Central memory CD8-positive, alpha-beta T cell (primary cell): Measurements from ENCODE around the gene ZNF322.

Experiments
- ATAC-seq: fragments of 150-1000 bp; cut with Tn5 transposase; replicated peaks from 2 replicates; pipeline ENCODE4 v1.10.0; 2022; ENCODE audit warnings: mild to moderate bottlenecking, moderate FRiP score, moderate number of reproducible peaks; ENCODE audit not compliant: poor library complexity, severe bottlenecking; ENCODE audit errors: extremely low read depth
- DNase-seq, 2 donors: peaks; one replicate each; pipeline ENCODE4 v3.0.0; 2021; ENCODE audit warnings: low spot score in 2 of 2
- H3K27ac Mint-ChIP-seq: one replicate; pipeline ENCODE4 v1.8.0; 2022; ENCODE audit warnings: low read depth, mild to moderate bottlenecking, moderate library complexity, mixed read lengths
- H3K27me3 Mint-ChIP-seq: one replicate; pipeline ENCODE4 v1.8.0; 2022; ENCODE audit warnings: mixed read lengths
- H3K36me3 Mint-ChIP-seq: one replicate; pipeline ENCODE4 v1.8.0; 2022; ENCODE audit warnings: mild to moderate bottlenecking, moderate library complexity, mixed read lengths; ENCODE audit not compliant: insufficient read depth
- H3K4me1 Mint-ChIP-seq: one replicate; pipeline ENCODE4 v1.8.0; 2022; ENCODE audit warnings: mixed read lengths
- H3K4me3 Mint-ChIP-seq: one replicate; pipeline ENCODE4 v1.8.0; 2022; ENCODE audit warnings: mild to moderate bottlenecking, moderate library complexity, mixed read lengths
- H3K9me3 Mint-ChIP-seq: one replicate; pipeline ENCODE4 v1.8.0; 2022; ENCODE audit warnings: mixed read lengths

Gene ZNF322

GRCh38 chr6:26653007-26653406, 6.5 kb downstream of the ZNF322 start:
- Mint-ChIP-seq H3K4me3 (no peak overlapping the region), H3K36me3 (peaks cover 13% of the 10 kb centered on the region), H3K27me3 (no peaks in the 10 kb centered on the region), H3K27ac (no peak overlapping the region), H3K9me3 (peaks cover 5% of the 10 kb centered on the region), H3K4me1 (peaks cover 49% of the 10 kb centered on the region)
- no peak for DNase-seq
- ATAC-seq: no peak

DNA sequence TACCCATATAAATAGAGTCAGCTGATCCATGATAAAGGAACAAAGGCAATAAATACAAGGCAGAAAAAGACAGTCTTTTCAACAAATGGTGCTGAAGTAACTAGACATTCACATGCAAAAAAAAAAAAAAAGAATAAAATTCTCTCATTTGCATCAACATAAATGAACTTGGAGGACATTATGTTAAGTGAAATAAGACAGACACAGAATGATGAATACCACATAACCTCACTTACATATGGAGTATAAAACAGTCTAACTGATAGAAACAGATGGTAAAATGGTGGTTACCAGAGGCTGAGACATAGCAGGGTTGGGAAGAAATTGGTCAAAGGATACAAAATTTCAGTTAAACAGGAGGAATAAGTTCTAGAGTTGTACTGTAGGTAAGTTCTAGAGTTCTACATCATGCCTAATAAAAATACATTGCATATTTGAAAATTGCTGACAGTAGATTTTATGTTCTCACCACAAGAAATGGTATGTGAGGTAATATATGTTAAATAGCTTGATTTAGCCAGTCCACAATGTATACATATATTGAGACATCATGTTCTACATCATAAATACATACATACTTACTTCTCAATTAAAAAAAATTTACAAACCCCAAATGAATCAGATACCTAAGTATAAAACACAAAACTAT, 8.3 kb downstream of the ZNF322 start:
- peaks cover 5% of the 10 kb centered on the region for H3K9me3 Mint-ChIP-seq
- no peak overlapping the region for H3K27ac Mint-ChIP-seq
- DNase-seq (no peak), ATAC-seq (no peak)
- H3K27me3 Mint-ChIP-seq: no peaks in the 10 kb centered on the region
- no peak overlapping the region for H3K4me3 Mint-ChIP-seq
- H3K36me3 Mint-ChIP-seq: peaks cover 13% of the 10 kb centered on the region
- H3K4me1 Mint-ChIP-seq: peaks cover 43% of the 10 kb centered on the region

- Mint-ChIP-seq H3K4me1 (peaks cover 17% of the 10 kb centered on the region), H3K4me3 (no peak overlapping the region), H3K27ac (no peak overlapping the region), H3K36me3 (peaks cover 24% of the 10 kb centered on the region), H3K27me3 (no peaks in the 10 kb centered on the region), H3K9me3 (peaks cover 10% of the 10 kb centered on the region)
- ATAC-seq (no peak), DNase-seq (no peak)
Observed at GRCh38 chr6:26646074-26646473, 13.5 kb downstream of the ZNF322 start.

GRCh38 chr6:26640806-26641205, 18.7 kb downstream of the ZNF322 start:
- Mint-ChIP-seq H3K27ac (no peak overlapping the region), H3K36me3 (peaks cover 37% of the 10 kb centered on the region), H3K27me3 (no peaks in the 10 kb centered on the region), H3K4me1 (peaks cover 6% of the 10 kb centered on the region), H3K9me3 (peaks cover 24% of the 10 kb centered on the region), H3K4me3 (no peak overlapping the region)
- no peak for DNase-seq
- ATAC-seq: no peak

DNA sequence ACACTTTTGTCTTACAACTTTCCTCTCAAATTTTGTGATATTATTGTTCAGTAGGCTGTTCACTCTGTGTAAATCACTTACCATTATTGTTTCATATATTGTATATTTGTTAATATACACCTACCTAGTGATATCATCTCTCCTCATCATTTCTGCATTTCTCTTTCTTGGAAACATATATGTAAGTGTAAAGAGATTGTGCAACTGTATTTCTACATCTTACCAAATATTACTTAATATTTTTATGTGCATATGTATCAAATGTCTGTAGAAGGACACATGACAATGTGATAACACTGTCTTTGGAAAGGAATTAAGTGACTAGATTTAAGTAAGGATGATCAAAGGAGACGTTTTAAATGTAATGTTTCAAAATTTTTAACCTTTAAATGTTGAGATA, 30.2 kb downstream of the ZNF322 start:
- DNase-seq (no peak), ATAC-seq (no peak)
- H3K4me3 Mint-ChIP-seq: no peak overlapping the region
- no peaks in the 10 kb centered on the region for H3K36me3 Mint-ChIP-seq
- H3K27me3 Mint-ChIP-seq: peaks cover 16% of the 10 kb centered on the region
- H3K27ac Mint-ChIP-seq: no peak overlapping the region
- no peaks in the 10 kb centered on the region for H3K9me3 Mint-ChIP-seq
- no peaks in the 10 kb centered on the region for H3K4me1 Mint-ChIP-seq

DNA sequence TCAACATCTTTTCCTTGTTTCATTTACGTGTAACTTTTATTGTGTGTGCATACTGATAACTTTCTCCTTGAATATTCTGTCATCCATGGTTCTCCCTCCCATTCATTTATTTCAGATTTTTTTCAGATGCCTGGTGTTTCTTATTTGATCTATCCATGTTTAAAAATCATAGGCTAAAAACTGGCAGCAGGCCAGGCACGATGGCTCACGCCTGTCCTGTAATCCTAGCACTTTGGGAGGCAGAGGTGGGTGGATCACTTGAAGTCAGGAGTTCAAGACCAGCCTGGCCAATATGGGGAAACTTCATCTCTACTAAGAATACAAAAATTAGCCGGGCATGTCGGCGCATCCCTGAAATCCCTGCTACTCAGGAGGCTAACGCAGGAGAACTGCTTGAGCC, 31.7 kb downstream of the ZNF322 start:
- Mint-ChIP-seq H3K27ac (no peak overlapping the region), H3K9me3 (no peaks in the 10 kb centered on the region), H3K36me3 (no peaks in the 10 kb centered on the region), H3K4me1 (no peaks in the 10 kb centered on the region), H3K27me3 (peaks cover 16% of the 10 kb centered on the region), H3K4me3 (no peak overlapping the region)
- no peak for DNase-seq
- ATAC-seq: no peak

GRCh38 chr6:26624557-26624956, 35.0 kb downstream of the ZNF322 start:
- Mint-ChIP-seq H3K36me3 (no peaks in the 10 kb centered on the region), H3K4me3 (no peak overlapping the region), H3K4me1 (no peaks in the 10 kb centered on the region), H3K9me3 (no peaks in the 10 kb centered on the region), H3K27ac (no peak overlapping the region), H3K27me3 (peaks cover 24% of the 10 kb centered on the region)
- ATAC-seq: no peak
- DNase-seq: no peak

DNA sequence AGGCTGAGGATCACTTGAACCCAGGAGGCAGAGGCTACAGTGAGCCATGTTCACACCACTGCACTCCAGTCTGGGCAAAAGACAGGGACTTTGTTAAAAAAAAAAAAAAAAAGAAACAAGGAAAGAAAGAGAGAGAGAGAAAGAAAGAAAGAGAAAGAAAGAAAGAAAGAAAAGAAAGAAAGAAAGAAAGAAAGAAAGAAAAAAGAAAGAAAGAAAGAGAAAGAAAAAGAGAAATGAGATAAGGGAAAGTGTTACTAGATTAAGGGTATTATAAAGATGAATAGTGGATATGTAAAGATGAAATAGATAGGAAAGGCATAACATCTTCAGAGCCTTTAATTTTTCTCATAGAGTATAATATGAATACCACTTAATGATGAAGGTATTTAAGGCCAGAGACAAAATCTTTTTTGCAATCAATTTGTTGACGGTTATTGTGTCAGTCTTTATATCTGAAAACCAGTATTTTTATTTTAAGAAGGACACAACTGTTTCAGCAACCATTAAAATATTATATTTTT, 36.1 kb downstream of the ZNF322 start:
- no peaks in the 10 kb centered on the region for H3K9me3 Mint-ChIP-seq
- H3K4me1 Mint-ChIP-seq: no peaks in the 10 kb centered on the region
- no peak overlapping the region for H3K27ac Mint-ChIP-seq
- no peaks in the 10 kb centered on the region for H3K36me3 Mint-ChIP-seq
- no peak overlapping the region for H3K4me3 Mint-ChIP-seq
- DNase-seq (no peak), ATAC-seq (no peak)
- peaks cover 18% of the 10 kb centered on the region for H3K27me3 Mint-ChIP-seq

DNA sequence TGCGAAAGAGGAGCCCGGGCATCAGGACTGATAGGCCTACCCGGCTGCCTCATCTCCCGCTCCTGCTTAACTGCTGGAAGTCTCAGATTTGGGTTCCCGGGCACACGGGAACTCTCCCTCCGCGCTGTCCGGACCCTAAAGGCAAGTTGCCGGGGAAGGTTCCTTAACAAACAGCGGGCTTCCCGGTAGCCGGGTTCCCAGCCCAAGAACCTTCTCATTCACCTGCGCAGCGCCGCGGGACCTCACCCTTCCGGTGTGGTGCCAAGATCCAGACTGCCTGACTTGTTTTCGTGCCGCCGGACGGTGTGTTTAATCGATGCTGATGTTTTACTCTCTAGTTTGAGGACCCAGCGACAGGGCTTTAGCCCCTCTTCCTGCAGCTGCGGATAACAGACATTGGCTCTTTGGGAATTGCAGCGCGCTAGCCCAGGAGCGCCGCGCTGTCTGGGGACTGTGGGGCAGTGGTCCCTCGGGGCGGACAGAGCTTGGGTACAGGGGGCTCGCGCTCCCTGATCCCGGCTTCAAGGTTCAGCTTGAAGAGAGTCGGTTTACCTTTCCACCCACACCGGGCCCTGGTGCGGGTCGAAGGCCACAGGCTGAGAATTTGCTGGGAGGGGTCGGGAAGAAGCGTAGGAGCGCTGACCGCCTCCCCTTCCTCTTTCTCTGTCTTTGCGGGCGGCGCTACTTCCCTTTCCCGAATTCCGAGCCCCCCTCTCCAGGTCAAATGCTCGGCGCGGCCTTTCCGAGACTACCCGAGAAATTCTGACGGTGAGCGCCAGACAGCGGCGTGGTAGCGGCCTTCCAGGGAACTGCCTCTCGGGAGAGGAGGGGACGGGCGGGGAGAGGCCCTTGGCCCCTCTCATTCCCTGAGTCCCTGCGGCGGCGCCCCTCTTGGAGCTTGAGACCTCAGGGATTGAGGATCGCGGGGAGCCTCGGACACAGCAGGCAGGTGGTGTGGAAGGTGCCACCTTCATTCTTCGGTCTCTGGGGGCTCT, 45.6 kb downstream of the ZNF322 start:
- Mint-ChIP-seq H3K4me1 (peaks cover 10% of the 10 kb centered on the region), H3K9me3 (no peaks in the 10 kb centered on the region), H3K4me3 (peak overlapping the region; percentile 62), H3K27ac (no peak overlapping the region), H3K27me3 (peaks cover 57% of the 10 kb centered on the region), H3K36me3 (peaks cover 2% of the 10 kb centered on the region)
- DNase-seq: no peak
- ATAC-seq: no peak

DNA sequence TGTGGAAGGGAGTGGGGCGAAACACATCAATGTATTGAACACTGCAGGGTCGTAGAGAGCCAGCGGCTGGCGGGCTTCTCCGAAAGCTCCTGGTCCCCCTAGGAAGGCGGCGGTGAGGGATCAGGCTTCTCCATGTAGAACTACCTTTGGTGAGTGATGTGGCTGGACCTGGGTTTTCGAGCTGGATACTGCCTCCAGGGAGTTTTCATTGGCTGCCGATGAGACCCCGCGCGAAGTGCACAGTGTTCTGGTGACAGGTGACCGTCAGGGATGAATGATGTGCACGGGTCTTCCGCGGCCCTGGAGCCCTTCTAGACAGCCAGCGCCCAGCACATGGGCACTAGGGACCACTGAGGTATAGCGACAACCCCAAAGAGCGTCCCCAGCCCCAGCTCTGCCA, 46.3 kb downstream of the ZNF322 start:
- peaks cover 2% of the 10 kb centered on the region for H3K36me3 Mint-ChIP-seq
- ATAC-seq: no peak
- peaks cover 57% of the 10 kb centered on the region for H3K27me3 Mint-ChIP-seq
- H3K4me1 Mint-ChIP-seq: peaks cover 10% of the 10 kb centered on the region
- peak overlapping the region; percentile 62 for H3K4me3 Mint-ChIP-seq
- H3K9me3 Mint-ChIP-seq: no peaks in the 10 kb centered on the region
- H3K27ac Mint-ChIP-seq: no peak overlapping the region
- DNase-seq: no peak

DNA sequence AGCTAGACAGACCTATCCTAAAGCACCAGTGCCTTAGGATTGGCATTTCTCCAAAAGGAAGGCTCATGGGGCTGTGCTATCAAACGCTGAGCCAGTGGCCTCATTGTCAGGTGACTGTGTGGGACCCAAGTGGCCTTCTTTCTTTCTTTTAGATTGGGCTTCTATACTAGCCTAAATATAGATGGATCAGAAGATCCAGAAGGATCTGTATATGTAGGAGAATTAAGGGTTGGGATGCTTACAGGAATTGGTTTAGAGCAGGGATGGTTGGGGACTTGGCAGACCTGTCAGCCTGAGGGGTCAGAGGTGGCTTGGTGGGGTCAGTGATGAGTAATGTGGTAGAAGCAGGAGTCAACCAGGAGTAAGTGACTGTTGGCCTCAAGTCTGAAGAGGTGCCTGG, 47.9 kb downstream of the ZNF322 start:
- peaks cover 2% of the 10 kb centered on the region for H3K36me3 Mint-ChIP-seq
- H3K9me3 Mint-ChIP-seq: no peaks in the 10 kb centered on the region
- peaks cover 54% of the 10 kb centered on the region for H3K27me3 Mint-ChIP-seq
- H3K4me3 Mint-ChIP-seq: no peak overlapping the region
- no peak for ATAC-seq
- peaks cover 15% of the 10 kb centered on the region for H3K4me1 Mint-ChIP-seq
- DNase-seq: no peak
- H3K27ac Mint-ChIP-seq: no peak overlapping the region

DNA sequence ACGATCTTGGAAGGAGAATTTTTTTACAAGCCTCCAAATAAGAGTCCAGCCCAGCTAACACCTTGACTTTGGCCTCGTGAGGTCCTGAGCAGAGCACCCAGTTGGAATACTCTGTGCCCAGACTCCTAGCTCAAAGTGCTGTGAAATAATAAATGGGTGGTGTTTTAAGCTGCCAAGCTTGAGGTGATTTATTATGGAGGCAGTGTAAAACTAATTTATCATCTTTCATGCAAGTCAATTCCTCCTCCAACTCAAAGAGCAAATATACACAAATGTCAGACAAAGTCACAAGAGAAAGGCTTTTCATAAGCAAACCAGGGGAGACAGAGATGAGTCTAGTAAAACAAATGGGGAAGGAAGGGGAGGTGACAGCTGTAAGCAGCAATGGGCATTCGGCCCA, 50.1 kb downstream of the ZNF322 start:
- peaks cover 15% of the 10 kb centered on the region for H3K4me1 Mint-ChIP-seq
- no peak overlapping the region for H3K4me3 Mint-ChIP-seq
- H3K27ac Mint-ChIP-seq: no peak overlapping the region
- ATAC-seq (no peak), DNase-seq (no peak)
- H3K36me3 Mint-ChIP-seq: peaks cover 2% of the 10 kb centered on the region
- H3K27me3 Mint-ChIP-seq: peaks cover 33% of the 10 kb centered on the region
- H3K9me3 Mint-ChIP-seq: no peaks in the 10 kb centered on the region
